ENCODE results near the gene VPS18. TPM values are rescaled to one million over a fixed set of nuclear protein-coding genes. Genes with fewer than 3 reads are reported as not detected.

Gene VPS18
- polyA plus RNA-seq, 1 donor from 2014 or later: 13.8 TPM

DNA sequence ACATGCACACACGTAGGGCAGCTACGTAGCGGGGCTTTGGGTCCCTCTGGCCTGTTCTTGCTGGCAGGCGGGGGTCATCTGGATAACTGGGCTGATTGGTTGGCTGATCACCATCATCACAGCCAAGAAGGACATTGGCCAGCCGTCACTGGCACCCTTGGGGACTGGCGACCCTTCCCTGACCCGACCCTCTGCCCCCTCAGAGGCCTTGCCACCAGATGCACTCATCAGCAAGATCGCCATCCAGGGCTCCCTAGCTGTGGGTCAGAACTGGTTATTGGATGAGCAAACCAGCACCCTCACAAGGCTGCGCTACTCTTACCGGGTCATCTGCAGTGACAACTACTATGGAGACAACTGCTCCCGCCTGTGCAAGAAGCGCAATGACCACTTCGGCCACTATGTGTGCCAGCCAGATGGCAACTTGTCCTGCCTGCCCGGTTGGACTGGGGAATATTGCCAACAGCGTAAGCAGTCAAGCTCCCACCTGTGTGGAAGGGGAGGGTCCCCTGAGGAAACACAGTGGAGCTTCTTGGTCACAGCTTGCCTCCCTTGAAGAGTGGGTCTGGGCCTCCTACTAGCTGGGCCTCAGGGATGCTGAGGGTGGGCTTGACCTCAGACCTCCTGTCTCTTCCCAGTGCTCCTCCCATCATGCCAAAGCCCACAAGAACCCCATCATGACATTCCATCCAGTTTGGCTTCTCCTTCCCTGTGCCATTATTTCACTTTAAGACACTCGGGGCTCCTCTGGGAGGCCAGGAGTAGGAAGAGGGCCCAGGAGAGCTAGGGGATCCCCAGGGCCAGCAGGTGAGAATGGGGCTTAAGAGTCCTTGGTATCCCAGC lies 37.3 kb downstream of the VPS18 start:
- Histone ChIP-seq H3K9ac (ENCODE audit: low read length) (peak overlapping the region; percentile 52), H3K27me3 (ENCODE audit: insufficient read depth, low read depth, low read length) (peaks cover 65% of the 10 kb centered on the region), H3K4me3 (ENCODE audit: low read length) (peak overlapping the region; percentile 80), H3K36me3 (ENCODE audit: insufficient read depth, low read length) (no peaks in the 10 kb centered on the region), H3K4me2 (ENCODE audit: low read length) (no peak overlapping the region), H3K27ac (ENCODE audit: low read length) (no peak overlapping the region), H4K20me1 (ENCODE audit: insufficient read depth) (no peaks in the 10 kb centered on the region), H3F3A (ENCODE audit: insufficient read depth, low read length, poor library complexity, severe bottlenecking) (peaks cover 3% of the 10 kb centered on the region), H3K9me2 (ENCODE audit: insufficient read depth, low read length) (no peaks in the 10 kb centered on the region), H2AFZ (ENCODE audit: low read depth, low read length) (no peak overlapping the region), H3K79me2 (replicated peaks; ENCODE audit: insufficient read depth, low read length) (no peaks in the 10 kb centered on the region), H3K9me3 (ENCODE audit: low read length) (no peaks in the 10 kb centered on the region)
- TF ChIP-seq RAD21 (conservative IDR thresholded peaks at IDR 0.05): no peak
- TF ChIP-seq CTCF (IDR thresholded peaks at IDR 0.05; ENCODE audit: poor library complexity, severe bottlenecking): no peak
- TF ChIP-seq, protein P1, sequence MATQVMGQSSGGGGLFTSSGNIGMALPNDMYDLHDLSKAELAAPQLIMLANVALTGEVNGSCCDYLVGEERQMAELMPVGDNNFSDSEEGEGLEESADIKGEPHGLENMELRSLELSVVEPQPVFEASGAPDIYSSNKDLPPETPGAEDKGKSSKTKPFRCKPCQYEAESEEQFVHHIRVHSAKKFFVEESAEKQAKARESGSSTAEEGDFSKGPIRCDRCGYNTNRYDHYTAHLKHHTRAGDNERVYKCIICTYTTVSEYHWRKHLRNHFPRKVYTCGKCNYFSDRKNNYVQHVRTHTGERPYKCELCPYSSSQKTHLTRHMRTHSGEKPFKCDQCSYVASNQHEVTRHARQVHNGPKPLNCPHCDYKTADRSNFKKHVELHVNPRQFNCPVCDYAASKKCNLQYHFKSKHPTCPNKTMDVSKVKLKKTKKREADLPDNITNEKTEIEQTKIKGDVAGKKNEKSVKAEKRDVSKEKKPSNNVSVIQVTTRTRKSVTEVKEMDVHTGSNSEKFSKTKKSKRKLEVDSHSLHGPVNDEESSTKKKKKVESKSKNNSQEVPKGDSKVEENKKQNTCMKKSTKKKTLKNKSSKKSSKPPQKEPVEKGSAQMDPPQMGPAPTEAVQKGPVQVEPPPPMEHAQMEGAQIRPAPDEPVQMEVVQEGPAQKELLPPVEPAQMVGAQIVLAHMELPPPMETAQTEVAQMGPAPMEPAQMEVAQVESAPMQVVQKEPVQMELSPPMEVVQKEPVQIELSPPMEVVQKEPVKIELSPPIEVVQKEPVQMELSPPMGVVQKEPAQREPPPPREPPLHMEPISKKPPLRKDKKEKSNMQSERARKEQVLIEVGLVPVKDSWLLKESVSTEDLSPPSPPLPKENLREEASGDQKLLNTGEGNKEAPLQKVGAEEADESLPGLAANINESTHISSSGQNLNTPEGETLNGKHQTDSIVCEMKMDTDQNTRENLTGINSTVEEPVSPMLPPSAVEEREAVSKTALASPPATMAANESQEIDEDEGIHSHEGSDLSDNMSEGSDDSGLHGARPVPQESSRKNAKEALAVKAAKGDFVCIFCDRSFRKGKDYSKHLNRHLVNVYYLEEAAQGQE (IDR thresholded peaks at IDR 0.05; ENCODE audit: borderline replicate concordance): no peak
- TF ChIP-seq EP300 (conservative IDR thresholded peaks at IDR 0.05; ENCODE audit: poor library complexity, severe bottlenecking): no peak
- TF ChIP-seq TAF1 (IDR thresholded peaks at IDR 0.05; ENCODE audit: low read depth): no peak
- TF ChIP-seq POLR2AphosphoS5 (IDR thresholded peaks at IDR 0.05): no peak
- TF ChIP-seq EZH2 (IDR thresholded peaks at IDR 0.05; ENCODE audit: borderline replicate concordance, insufficient read depth, low read length, poor library complexity, severe bottlenecking): no peak
- no peak for TF ChIP-seq SMC3 (conservative IDR thresholded peaks at IDR 0.05; ENCODE audit: poor library complexity)

DNA sequence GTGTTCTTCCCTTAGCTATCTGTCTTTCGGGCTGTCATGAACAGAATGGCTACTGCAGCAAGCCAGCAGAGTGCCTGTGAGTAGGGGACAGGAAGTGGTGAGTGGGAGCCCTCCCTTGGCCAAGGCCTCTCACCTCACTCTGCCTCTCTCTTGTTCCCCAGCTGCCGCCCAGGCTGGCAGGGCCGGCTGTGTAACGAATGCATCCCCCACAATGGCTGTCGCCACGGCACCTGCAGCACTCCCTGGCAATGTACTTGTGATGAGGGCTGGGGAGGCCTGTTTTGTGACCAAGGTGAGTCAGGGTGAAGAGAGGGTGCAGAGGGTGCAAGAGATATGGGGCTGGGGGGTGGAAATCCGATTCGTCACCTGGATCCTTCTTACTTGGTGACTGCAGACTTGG lies 37.9 kb downstream of the VPS18 start:
- peaks cover 58% of the 10 kb centered on the region for H3K27me3 ChIP-seq (ENCODE audit: insufficient read depth, low read depth, low read length)
- H3K4me3 ChIP-seq (ENCODE audit: low read length): no peak overlapping the region

More for the DNA sequence above, 37.9 kb downstream of the VPS18 start:
- Histone ChIP-seq H3K36me3 (ENCODE audit: insufficient read depth, low read length) (no peaks in the 10 kb centered on the region), H3K4me2 (ENCODE audit: low read length) (no peak overlapping the region), H3F3A (ENCODE audit: insufficient read depth, low read length, poor library complexity, severe bottlenecking) (peaks cover 3% of the 10 kb centered on the region), H3K27ac (ENCODE audit: low read length) (no peak overlapping the region), H3K9ac (ENCODE audit: low read length) (no peak overlapping the region), H3K9me3 (ENCODE audit: low read length) (no peaks in the 10 kb centered on the region), H3K79me2 (replicated peaks; ENCODE audit: insufficient read depth, low read length) (no peaks in the 10 kb centered on the region), H3K9me2 (ENCODE audit: insufficient read depth, low read length) (no peaks in the 10 kb centered on the region), H2AFZ (ENCODE audit: low read depth, low read length) (no peak overlapping the region), H4K20me1 (ENCODE audit: insufficient read depth) (no peaks in the 10 kb centered on the region)
- TF ChIP-seq POLR2AphosphoS5 (IDR thresholded peaks at IDR 0.05): no peak
- TF ChIP-seq RAD21 (conservative IDR thresholded peaks at IDR 0.05): no peak
- TF ChIP-seq CTCF (IDR thresholded peaks at IDR 0.05; ENCODE audit: poor library complexity, severe bottlenecking): no peak
- TF ChIP-seq SMC3 (conservative IDR thresholded peaks at IDR 0.05; ENCODE audit: poor library complexity): no peak

All from neural cell (in vitro differentiated cells).